GM12801 (cell line): ENCODE results near the gene GPR160.

Experiments
- CTCF ChIP-seq: IDR thresholded peaks from one replicate; pipeline ENCODE4 v1.5.1; 2011; ENCODE audit warnings: control low read depth; ENCODE audit not compliant: insufficient read length; ENCODE audit errors: extremely low read depth

Gene GPR160

GRCh38 chr3:170033489-170033888, 4.3 kb upstream of the GPR160 start:
- no peak for TF ChIP-seq CTCF

GRCh38 chr3:170038434-170039110, 777 bp downstream of the GPR160 start:
- no peak for TF ChIP-seq CTCF

- no peak for TF ChIP-seq CTCF
These were observed 2.6 kb downstream of the GPR160 start for GRCh38 chr3:170040418-170040817.

GRCh38 chr3:170043506-170043905, 5.7 kb downstream of the GPR160 start:
- TF ChIP-seq CTCF, result no peak

GRCh38 chr3:170044271-170044670, 6.5 kb downstream of the GPR160 start:
- TF ChIP-seq CTCF, result no peak

- no peak for TF ChIP-seq CTCF
These were observed 7.0 kb downstream of the GPR160 start for GRCh38 chr3:170044795-170045244.

- TF ChIP-seq CTCF, result no peak
These were observed 8.7 kb downstream of the GPR160 start for GRCh38 chr3:170046269-170047132.
